HG02884 (cell line): ENCODE data around the gene ALPK1.
A peak's percentile ranks its signal among the peaks of the same experiment; 100 is the strongest.
"Not testable (repeated sequence)": the region's sequence is repeated elsewhere in the genome, so short reads cannot be mapped to it uniquely, and the experiment has no call there.

ENCODE experiments used
- ATAC-seq: cut with Tn5 transposase; IDR thresholded peaks from one replicate; pipeline ENCODE4 v1.9.1; 2021; ENCODE audit warnings: mild to moderate bottlenecking, moderate library complexity; ENCODE audit not compliant: unreplicated experiment

The ALPK1 gene

DNA sequence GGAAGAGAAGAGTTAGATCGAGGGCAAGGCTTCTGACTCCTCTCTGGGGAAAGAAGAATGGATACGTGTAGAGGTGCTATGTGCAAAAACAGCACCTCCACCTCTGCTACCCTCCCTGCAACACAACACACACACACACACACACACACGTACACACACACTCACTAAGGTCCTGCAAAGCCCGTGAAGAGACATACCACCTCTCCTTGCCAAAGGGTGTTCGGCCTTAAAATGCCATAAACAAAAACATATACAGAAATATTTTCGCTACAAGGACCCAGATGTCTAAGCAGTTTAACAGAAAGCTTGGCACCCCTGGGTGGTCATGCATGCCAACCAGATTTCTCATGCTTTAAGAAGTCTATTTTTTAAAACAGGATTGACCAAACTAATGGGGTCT is 13.0 kb upstream of the ALPK1 start:
- no peak for ATAC-seq

DNA sequence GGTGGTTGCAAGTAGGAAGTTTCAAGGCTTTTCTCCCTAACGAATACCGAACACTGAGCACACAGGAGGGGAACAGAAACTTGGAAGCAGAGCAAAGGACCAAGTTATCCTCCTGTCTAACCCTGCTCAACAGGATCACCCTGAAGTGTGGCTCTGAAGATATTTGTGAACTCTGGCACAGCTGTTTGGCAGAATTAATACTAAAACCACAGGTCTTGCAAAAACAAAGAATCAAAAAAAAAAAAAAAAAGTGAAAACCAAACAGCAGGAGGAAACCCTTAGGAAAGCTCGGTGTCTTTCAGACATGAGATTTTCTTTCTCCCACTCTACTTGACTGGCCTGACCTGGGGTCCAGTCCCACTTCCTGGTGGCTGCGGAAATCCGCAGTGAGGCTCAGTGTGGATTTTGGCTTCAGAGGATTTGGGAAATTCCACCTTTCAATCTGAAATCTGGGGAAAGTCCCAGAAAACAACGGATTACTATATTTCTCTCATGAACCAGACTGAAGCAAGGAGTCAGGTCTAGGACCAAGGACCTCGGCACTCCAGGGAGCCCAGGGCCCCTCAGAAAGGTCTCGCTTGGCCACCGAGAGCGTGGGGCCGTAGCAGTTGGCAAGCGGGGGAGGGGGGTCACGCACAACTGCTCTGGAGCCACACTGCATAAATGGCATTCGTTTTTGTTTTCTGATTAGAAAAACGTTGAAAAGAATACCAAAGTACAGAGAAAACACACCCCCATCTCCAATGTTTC is 12.3 kb upstream of the ALPK1 start:
- ATAC-seq = no peak

DNA sequence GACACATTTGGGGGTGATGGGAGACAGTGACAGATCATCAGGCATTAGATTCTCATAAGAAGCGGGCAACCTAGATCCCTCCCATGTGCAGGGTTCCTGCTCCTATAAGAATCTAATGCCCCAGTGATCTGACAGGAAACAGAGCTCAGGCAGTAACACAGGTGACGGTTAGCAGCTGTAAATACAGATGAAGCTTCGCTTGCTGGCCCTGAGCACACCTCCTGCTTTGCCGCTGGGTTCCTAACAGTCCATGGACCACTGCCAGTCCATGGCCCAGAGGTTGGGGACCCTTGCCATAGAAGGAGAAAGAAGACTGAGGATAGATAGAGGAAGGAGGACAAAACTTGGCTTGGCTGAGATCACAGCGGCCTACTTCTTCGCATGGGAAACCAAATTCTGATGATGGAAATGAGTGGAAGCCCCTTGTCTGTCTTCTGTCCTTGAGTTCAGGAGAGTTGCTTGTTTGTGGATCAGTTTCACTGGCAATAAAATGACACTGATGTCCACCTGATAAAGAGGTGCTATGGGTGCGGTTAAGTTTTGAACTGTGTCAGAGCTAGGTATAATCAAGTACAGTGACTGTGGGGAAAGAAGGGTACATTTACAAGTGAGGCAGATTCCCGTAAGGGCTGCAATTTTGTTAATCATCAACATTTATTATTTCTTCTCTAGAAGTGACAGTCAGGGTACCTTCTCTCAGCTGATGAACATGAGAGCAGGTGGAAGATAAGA is 9.7 kb upstream of the ALPK1 start:
- ATAC-seq = no peak

DNA sequence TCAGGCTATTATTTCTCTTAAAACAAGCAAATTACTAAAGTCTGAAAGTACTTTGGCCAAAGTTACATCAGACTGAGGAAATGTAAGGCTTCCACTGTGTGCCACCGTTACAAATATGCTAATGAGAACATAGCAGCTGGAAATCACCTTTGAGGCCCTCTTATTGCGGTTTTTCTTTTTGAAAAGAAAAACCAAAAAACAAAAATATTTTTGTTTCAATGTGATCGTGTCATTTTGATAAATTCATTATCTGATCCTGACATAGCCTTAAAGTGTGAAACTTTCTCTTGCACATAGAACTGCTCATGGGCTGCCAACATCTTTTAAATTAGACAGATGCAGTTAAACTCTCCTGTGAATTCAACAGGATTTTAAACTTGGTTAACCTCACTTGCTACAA is 8.7 kb upstream of the ALPK1 start:
- peak; percentile 30 for ATAC-seq

DNA sequence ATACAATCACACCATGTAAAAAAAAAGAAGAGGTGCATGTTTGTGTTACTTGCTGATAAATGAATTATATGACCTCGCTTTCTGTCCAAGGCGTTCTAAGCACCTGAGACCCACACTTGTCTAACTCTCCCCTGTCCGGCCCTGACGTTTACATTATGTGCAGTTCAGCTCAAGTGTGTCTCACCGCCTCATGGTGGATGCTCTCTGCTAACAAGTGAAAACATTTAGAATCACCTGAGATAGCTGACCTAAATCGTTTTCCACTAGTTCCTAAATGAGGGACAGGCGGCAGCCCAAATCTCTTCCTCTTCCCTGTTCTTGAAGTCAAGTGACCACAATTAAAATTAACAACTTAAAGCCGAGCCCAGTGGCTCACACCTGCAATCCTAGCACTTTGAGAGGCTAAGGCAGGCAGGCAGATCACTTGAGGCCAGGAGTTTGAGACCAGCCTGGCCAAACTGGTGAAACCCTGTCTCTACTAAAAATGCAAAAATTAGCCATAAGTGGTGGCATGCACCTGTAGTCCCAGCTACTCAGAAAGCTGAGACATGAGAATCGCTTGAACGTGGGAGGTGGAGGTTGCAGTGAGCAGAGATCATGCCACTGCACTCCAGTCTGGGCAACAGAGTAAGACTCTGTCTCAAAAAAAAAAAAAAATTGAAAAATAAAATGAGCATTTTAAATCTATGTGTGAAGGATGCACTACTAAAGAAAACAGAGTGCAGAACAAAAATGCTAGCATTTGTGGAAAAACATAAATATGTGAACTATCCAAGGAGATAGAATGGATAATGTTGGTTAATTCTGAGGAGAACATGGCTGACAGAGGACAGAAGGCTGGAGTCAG is 7.5 kb upstream of the ALPK1 start:
- peak; percentile 2 for ATAC-seq

DNA sequence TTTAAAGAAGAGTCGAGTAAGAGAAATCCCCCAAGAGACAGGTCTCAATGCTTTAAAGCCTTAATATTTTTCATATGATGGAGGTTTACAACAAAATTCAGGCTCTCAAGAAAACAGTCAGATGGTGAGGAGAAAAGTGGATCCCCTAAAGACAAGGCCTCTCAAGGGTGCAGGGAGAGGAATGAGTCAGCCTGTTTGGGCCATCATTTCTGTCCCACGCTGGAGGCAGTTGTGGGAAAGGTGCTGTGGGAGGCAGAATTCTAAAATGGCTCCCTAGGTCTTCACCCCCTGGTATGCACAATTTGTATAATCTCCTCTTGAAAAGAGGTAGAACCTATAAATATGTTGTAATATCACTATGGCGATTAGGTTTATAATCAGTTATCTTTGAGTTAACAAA is 6.8 kb upstream of the ALPK1 start:
- ATAC-seq = peak; percentile 42

DNA sequence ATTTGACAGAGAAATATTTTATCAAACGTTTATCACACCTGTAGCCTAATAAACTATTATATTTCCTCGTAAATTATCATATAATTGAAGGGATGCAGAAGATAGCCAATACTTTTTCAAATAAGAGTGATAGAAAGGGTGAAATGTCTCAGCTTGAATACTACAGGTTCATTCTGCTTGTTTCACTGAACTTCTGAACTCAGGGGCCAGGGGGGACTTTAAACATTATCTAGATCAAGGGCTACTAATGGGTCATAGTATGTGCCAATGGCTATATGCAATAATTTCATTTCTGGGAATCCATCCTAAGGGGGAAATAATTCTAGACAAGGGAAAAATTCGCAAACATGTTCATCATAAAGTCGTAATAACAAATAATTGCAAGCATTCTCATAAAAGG is 2.6 kb downstream of the ALPK1 start:
- no peak for ATAC-seq

DNA sequence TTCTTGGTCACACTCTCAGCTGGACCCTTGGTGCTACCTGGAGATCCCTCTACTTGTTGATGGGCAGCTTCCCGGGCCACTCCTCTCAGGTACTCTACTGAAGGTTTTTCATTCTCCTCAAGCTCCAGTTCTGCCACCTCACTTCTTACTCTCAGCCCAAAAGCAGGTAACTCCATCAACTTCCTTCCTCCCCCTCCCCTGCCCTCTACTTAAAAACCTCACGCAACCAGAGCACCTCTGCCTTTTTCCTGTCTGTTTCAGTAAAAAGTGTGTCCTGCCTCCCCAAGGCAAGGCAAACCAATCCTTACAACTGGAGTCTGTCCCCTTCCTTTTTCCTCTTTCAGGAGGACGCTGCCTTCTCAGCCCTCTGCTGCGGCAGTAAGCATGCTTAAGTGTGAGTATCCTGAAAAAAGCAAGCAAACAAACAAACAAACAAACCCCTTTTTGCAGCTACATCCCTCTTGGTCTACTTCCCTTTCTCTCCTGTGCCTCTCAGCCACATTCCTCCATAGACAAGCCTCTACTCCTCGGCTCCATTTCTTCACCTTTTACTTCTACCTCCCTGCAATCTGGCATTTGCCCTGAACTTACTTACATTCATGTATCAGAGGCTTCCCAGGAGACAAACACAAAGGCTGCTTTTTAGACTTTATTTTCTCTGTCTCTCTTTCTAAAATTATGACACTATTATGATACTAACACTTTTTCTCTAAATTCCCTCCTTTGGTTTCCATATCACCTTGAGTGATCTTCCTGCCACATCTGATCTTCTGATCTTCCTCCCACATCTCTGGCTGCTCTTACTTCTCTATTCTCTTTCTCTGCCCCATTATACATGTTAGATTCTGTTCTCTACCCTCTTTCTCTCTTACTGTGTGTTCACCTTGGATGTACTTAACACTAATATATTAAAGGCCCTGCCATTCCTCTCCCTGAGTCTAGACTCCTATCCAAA is 5.4 kb downstream of the ALPK1 start:
- peak; percentile 75 for ATAC-seq

DNA sequence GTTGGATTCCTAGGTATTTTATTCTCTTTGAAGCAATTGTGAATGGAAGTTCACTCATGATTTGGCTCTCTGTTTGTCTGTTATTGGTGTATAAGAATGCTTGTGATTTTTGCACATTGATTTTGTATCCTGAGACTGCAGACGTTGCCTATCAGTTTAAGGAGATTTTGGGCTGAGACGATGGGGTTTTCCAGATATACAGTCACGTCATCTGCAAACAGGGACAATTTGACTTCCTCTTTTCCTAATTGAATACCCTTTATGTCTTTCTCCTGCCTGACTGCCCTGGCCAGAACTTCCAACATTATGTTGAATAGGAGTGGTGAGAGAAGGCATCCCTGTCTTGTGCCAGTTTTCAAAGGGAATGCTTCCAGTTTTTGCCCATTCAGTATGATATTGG is 8.3 kb downstream of the ALPK1 start:
- not testable (repeated sequence) for ATAC-seq

DNA sequence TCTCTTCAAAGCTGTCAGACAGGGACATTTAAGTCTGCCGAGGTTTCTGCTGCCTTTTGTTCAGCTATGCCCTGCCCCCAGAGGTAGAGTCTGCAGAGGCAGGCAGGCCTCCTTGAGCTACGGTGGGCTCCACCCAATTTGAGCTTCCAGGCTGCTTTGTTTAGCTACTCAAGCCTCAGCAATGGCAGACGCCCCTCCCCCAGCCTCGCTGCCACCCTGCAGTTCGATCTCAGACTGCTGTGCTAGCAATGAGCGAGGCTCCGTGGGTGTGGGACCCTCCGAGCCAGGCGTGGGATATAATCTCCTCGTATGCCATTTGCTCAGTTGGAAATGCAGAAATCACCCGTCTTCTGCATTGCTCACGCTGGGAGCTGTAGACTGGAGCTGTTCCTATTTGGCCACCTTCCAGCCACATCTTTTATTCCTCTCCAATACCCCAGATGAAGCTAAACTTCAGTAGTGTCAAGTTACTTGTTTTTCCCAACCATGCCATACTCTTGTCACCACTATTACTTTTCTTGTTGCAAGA is 12.2 kb downstream of the ALPK1 start:
- ATAC-seq = not testable (repeated sequence)

DNA sequence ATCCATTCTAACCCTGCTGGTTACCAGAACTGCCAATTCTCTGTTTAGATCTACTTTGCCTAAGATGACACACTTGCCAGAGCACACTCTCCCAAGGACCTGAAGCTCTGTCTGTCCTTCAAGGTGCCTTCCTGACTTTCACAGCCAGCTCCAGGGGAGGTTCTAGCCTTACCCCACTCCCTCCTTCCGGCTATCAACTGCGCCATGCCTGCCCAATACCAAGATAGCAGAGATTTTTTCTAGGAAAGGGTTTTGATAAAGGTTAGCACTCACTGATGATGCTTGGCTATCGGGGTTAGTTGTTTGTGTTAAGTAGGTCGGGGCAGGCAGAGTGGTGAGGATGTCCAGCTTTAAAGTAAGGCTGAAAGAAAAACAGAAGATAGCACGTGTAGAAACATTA is 14.3 kb downstream of the ALPK1 start:
- ATAC-seq = no peak

DNA sequence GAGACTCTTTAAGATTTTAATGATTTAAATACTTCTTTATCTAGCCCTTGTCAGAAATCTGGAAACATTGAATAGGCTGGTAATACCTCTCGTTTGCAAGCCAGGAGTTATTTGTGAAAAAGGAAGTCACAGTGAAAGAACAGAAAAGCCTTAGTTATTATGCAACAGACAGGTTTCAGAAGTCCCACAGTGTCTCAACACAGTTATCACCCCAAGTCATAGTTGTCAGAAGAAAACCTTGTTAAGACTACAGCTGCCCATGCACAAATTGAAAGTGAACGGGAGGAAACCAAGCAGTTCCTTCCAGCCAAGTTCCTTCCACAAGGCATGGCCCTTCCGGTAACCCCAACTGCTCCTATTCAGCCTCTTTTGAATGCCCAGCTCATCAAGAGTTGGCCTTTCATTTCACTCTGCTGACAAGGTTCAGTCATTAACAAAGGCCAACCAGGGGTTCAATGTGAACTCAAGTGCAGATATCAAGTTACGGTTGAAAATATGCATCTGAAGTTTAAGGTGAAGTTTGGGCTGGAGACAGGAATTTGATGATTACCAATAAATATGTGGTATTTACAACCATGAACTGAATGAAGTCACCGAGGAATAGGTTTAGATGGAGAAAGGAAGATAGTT is 15.6 kb downstream of the ALPK1 start:
- ATAC-seq = peak; percentile 95

DNA sequence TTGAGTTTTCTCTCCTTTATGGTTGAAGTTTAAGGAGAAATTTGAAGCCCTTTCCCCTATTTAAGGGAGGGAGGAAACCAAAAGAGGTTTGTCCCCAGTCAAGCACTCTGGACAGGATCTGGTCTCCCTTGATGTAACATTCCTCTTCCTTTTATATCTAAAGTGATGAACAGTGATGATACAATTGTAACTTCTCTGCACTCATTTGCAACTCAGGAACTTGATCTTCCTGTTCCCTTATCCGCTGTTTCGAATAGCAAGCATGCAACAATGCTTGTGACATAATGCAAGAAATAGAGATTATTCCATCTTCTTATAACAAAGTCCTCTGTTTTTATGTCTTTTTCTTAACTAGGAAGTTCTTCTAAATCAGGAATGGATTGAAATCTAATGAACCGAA is 18.3 kb downstream of the ALPK1 start:
- no peak for ATAC-seq

DNA sequence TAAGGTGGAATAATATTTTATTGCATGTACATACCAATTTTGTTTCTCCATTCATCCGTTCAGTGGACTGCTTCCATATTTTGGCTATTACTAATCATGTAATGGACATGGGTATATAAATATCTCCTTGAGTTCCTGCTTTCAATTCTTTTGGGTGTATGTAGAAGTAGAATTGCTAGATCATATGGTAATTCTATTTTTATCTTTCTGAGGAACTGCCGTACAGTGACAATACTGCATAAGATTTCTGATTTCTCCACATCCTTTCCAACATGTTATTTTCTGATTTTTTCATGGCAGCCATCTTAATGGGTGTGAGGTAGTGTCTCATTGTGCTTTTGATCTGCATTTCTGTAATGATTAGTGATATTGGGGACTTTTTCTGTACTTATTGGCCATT is 19.2 kb downstream of the ALPK1 start:
- no peak for ATAC-seq

DNA sequence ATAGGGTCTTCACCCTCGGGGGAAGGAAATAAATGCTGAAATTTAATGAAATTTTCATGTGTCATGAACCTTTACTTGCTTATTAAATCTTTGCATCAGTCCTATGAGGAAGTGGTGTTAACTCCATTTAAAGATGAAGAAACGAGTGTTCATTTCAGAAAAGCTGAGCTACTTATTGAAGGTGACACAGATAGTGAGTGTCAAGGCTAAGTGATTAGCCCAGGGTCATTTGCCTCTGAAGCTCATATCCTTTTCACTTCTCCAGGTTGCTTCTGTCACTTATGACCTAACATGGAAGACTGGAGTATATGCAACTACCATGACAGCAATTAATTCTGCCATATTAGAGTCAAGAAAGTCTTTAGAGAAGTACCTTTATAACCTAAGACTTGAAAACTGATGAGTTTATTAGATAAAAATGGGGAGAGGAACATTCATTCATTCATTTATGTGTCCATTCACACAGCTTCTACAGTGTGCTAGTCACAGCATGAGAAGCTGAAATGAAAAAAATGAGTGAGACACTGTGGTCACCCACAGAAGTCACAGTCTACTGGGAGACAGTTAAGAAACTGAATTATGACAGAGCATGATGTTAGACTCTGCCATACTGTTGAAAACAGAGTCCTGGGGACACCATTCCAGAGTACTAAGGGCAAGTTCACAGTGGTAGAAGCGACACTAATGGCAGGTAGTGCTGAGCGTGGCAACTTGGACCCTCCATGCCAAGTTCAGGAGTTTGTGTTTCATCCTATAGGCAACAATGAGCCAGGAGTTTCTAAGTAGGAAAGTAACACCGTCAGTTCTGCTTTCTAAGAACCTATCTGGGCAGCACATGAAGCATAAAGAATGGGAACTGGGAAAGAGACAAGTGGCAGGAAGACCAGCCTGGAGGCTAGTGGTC is 21.3 kb downstream of the ALPK1 start:
- peak; percentile 92 for ATAC-seq

DNA sequence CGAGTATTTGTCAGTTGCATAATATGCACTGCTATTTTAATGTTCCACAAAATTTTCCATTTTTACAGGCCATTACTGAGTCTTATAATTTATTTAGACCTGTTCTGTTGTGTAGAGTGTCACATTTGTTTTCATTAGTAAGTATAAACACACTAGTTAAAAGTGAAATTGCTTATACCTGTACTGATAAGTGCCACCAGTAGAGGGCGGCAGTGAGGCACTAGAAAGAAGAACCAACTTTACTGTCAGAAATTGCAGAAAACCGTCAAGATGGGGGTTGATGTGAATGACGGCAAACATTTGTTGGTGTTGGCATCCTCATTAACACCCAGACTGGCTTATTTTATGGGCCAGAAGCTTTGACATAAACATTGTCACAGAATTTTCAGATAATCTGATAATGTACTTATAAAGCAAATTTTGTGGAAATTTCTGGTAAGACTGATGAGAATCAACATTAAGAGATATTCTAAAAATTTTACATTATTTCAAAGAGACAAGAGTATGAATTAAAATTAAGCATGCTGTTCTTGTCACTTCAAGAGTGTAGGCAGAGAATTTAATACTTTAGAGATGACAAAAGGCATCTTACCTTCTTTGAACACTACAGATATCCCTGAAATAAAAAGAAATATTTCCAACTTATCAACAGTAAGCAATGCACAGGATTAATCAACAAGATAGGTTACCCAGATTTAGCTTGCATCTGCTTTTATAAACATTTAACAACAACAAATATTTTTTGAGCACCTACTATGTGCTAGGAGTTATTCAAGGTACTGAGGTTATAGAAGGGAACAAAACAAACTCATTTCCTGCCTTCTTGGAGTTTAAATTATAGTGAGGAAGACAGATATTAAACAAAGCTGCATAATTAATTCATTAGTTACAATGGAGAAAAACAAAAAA is 24.9 kb downstream of the ALPK1 start:
- no peak for ATAC-seq

DNA sequence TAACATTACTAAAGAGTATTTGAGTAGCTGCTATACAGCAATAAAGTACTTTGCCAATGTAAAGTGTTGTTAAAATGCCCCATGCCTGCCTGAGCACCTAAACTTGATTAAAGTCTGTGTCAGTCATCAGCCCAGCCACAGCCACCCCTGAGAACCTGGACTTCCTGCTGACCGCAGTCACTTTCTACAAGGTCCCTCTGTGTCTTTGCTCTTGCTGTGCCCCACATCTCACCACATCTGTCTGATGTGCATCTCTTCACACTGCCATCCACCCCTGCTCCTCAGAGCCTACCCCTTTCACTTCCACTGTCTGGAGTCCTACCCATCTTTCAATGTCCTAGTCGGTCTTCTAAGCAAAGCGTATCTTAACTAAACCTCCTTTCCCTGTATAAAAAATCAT is 25.7 kb downstream of the ALPK1 start:
- ATAC-seq = no peak

DNA sequence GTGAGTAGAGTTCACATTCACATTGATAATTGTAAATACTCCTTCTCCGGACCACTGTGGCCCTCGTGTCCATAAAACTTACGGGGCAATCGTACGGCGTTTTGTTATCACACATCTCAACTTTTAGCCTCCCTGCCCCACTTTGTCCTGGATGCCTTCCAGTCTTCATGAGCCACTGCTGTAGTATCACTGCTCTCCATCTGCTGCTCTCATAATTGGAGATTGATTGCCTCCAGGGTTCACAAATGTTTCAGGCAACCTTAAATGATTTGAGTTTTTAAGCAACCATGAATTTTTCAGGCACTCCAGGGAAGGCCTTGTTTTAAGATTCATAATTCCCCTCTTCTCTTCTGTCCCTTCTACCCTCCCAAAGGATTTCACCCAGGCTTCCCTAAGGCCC is 28.4 kb downstream of the ALPK1 start:
- no peak for ATAC-seq
